ENCODE measurements around the gene TRABD2B. TPM values are rescaled to one million over a fixed set of nuclear protein-coding genes. Genes with fewer than 3 reads are reported as not detected.

Gene TRABD2B
- total RNA-seq, 2 experiments from 2014 or later = not detected

GRCh38 chr1:47785561-47786271, 211.5 kb downstream of the TRABD2B start:
- POLR2A ChIA-PET = no interaction called here
- no peaks in the 10 kb centered on the region for H3K9me3 Mint-ChIP-seq
- DNase-seq = no peak
- no peaks in the 10 kb centered on the region for H3K4me1 Mint-ChIP-seq
- no peak overlapping the region for H3K4me3 Mint-ChIP-seq
- no peaks in the 10 kb centered on the region for H3K27me3 Mint-ChIP-seq
- no peaks in the 10 kb centered on the region for H3K36me3 Mint-ChIP-seq (ENCODE audit: low read depth)
- CTCF ChIA-PET = no interaction called here
- H3K27ac Mint-ChIP-seq = no peak overlapping the region

GRCh38 chr1:47785118-47785517, 212.1 kb downstream of the TRABD2B start:
- CTCF ChIA-PET = no interaction called here

GRCh38 chr1:47784497-47784822, 212.7 kb downstream of the TRABD2B start:
- Mint-ChIP-seq H3K4me3 (no peak overlapping the region), H3K27me3 (no peaks in the 10 kb centered on the region), H3K36me3 (ENCODE audit: low read depth) (no peaks in the 10 kb centered on the region), H3K9me3 (no peaks in the 10 kb centered on the region), H3K27ac (no peak overlapping the region), H3K4me1 (no peaks in the 10 kb centered on the region)
- POLR2A ChIA-PET = no interaction called here
- CTCF ChIA-PET = no interaction called here
- no peak for DNase-seq

More at GRCh38 chr1:47785118-47785517, 212.1 kb downstream of the TRABD2B start:
- no peaks in the 10 kb centered on the region for H3K4me1 Mint-ChIP-seq
- DNase-seq = no peak
- no peak overlapping the region for H3K27ac Mint-ChIP-seq
- no peaks in the 10 kb centered on the region for H3K9me3 Mint-ChIP-seq
- H3K36me3 Mint-ChIP-seq (ENCODE audit: low read depth) = no peaks in the 10 kb centered on the region
- no peak overlapping the region for H3K4me3 Mint-ChIP-seq
- H3K27me3 Mint-ChIP-seq = no peaks in the 10 kb centered on the region
- POLR2A ChIA-PET = no interaction called here

DNA sequence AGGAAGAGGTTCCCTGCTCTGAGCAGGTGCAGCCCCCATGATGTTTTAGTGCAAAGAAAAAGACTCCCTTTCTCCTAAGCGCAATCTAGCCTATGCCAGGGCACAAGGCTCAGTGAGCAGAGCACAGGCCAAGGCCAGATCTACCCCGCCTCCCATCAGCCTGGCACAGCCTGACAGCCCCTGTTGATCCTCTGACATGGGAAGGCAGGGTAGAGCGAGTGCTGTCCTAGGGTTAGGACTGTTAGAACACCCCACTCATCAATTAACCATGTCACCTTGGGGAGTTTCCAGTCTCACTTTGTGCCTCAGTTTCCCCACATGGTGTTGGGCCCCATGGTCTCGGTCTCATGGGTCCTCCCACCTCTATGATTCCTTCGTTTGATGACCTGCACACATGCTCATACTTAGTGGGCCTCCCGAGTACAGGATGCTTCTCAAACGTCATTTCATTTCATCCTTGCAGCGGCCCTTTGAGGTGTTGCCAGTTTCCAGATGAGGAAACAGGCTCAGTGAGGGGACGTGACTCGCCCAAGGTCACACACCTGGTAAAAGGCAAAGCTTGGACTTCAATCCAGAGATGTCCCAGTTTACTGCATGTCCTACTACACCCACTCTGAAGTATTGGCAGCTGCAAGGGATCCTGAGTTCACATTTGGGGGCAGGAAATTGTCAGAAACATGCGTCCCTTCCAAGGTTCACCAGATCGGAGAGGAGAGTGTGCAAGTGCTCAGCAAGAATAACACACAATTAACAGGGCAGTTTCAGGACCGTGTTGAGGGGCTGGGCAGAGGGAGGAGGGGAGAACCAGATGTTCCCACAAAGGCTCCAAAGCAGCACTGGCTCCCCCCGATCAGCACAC, 213.3 kb downstream of the TRABD2B start:
- POLR2A ChIA-PET = no interaction called here
- Mint-ChIP-seq H3K27ac (no peak overlapping the region), H3K27me3 (no peaks in the 10 kb centered on the region), H3K4me3 (no peak overlapping the region), H3K4me1 (no peaks in the 10 kb centered on the region), H3K36me3 (ENCODE audit: low read depth) (no peaks in the 10 kb centered on the region), H3K9me3 (no peaks in the 10 kb centered on the region)
- CTCF ChIA-PET = no interaction called here
- no peak for DNase-seq

DNA sequence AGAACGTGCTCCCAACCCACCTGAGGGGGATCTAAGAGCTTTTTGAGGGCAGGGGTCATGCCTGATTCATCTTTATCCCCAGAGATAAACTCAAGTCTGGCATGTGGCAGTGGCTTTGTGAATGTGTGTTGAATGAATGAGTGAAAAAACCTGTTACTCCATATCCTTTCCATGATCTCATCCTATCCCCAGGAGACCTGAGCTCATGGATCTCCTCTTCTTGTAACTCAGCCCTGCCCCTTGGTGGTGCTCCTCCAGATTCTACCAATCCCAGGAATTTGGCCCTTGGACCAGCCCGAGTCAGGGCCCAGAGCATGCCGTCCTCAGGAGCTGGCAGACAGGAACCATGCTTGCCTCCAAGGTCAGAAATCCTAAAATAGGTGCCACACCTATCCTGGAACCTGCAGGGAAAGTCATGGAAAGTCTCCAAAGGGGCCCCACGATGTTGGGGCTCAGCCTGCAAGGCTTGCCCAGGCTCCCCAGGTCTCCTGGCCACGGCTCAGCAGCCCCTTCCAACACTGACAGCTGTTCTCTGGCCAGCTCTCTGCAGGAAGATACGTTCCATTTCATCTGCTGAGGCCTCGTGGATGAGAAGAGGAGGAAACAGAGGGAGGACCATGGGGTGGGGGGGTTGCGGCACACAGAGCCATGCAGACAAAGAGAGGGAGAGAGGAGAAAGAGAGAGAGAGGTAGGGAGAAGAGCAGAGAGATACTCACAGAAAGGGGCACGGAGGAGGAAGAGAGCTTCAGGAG, 214.6 kb downstream of the TRABD2B start:
- DNase-seq = no peak
- no peaks in the 10 kb centered on the region for H3K27me3 Mint-ChIP-seq
- H3K36me3 Mint-ChIP-seq (ENCODE audit: low read depth) = no peaks in the 10 kb centered on the region
- ChIA-PET POLR2A (interaction anchor here (0.6 kb wide), 1 partner anchor 361 kb away, joined by 5 read pairs; no protein-coding TSS in a partner anchor), CTCF (no interaction called here)
- no peaks in the 10 kb centered on the region for H3K4me1 Mint-ChIP-seq
- no peaks in the 10 kb centered on the region for H3K9me3 Mint-ChIP-seq
- no peak overlapping the region for H3K4me3 Mint-ChIP-seq
- no peak overlapping the region for H3K27ac Mint-ChIP-seq

DNA sequence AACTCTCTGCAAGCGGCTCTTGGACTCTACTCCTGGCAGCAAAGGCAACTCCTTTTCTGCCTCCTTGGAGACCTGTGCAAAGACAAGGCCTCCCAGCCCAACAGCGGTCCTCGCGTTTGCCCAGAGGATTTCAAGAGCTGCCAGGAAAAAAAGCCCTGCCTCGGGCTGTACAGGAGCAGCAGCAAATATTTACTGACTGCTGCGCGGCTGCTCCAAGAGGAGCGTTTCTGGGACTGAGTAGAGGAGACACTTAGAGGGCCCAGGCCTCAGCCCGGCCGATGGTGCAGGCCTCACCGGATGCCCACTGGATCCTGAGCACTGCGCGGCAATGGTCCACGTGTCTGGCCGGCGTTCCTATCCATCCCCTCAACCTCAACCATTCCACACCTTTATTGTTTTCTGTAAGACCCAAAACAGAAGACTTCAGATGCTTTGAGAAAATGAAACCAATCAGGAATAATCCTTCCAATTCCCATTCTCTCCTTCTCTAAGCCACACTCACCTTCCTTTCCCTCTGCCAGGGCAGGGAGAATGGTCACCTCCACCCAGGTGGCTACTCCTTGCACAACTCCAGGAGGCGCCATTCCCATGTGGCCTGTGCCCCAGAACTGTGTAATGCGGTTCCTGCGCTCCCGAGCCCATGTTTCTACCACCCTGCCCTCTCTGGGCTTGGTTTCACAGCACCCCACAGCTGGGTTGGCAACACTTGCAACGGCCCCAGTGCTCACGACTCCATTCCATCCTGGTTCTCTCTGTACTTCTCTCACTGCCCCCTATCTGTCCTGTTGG, 215.8 kb downstream of the TRABD2B start:
- H3K9me3 Mint-ChIP-seq = no peaks in the 10 kb centered on the region
- POLR2A ChIA-PET = no interaction called here
- H3K4me1 Mint-ChIP-seq = no peaks in the 10 kb centered on the region
- no peaks in the 10 kb centered on the region for H3K27me3 Mint-ChIP-seq
- H3K36me3 Mint-ChIP-seq (ENCODE audit: low read depth) = no peaks in the 10 kb centered on the region
- CTCF ChIA-PET = no interaction called here
- DNase-seq = no peak
- H3K4me3 Mint-ChIP-seq = no peak overlapping the region
- no peak overlapping the region for H3K27ac Mint-ChIP-seq

DNA sequence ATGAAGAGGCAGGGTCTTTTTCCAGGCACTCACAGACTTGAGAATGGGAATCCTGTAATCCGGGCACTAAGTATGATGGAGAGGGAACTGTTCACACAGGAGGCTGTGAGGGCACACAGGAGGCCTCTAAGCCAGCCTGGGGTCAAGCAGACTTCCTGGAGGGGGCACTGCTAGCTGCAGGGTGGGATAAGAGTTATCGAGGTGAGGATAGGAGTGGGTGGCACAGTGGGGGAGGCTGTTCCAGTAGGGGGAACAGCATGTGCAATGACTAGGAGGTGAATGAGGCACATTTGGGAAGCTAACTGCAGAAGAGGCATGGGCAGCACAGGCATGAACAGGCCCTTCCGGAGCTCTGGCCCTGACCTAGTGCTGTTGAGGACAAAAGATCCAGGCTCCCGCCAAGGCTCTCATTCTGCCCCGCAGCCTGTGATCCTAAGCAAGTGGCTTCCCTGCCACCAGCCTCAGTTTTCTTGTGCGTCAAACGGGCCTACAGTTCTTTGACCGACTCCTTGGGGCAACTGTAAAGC, 216.7 kb downstream of the TRABD2B start:
- no peaks in the 10 kb centered on the region for H3K9me3 Mint-ChIP-seq
- ChIA-PET POLR2A (no interaction called here), CTCF (no interaction called here)
- H3K27ac Mint-ChIP-seq = no peak overlapping the region
- H3K27me3 Mint-ChIP-seq = no peaks in the 10 kb centered on the region
- no peak overlapping the region for H3K4me3 Mint-ChIP-seq
- no peak for DNase-seq
- H3K4me1 Mint-ChIP-seq = no peaks in the 10 kb centered on the region
- no peaks in the 10 kb centered on the region for H3K36me3 Mint-ChIP-seq (ENCODE audit: low read depth)

DNA sequence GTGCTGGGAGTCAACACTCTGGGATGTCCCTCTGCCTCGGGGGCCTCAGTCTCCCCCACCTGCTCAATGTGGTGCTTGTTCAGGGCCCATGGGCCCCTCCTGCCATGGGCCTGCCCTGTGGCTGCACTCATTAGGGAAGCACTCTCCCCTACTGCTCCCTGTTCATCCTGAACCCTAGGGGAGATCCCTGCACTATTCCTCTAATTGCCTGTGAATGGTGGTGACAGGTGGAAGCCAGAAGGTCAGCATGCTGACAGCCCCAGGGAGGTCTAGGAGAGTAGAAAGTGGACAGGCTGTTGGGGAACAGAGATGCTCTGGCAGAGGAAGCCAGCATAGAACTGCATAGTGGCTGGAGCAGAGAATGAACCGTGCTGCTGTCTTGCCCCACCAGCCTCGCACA, 217.6 kb downstream of the TRABD2B start:
- CTCF ChIA-PET = no interaction called here
- no peak for DNase-seq
- H3K27ac Mint-ChIP-seq = no peak overlapping the region
- H3K36me3 Mint-ChIP-seq (ENCODE audit: low read depth) = no peaks in the 10 kb centered on the region
- no peaks in the 10 kb centered on the region for H3K4me1 Mint-ChIP-seq
- no peak overlapping the region for H3K4me3 Mint-ChIP-seq
- POLR2A ChIA-PET = no interaction called here
- no peaks in the 10 kb centered on the region for H3K27me3 Mint-ChIP-seq
- H3K9me3 Mint-ChIP-seq = no peaks in the 10 kb centered on the region

GRCh38 chr1:47778280-47778679, 218.9 kb downstream of the TRABD2B start:
- Mint-ChIP-seq H3K27ac (no peak overlapping the region), H3K27me3 (no peaks in the 10 kb centered on the region), H3K36me3 (ENCODE audit: low read depth) (no peaks in the 10 kb centered on the region), H3K9me3 (no peaks in the 10 kb centered on the region), H3K4me1 (no peaks in the 10 kb centered on the region), H3K4me3 (no peak overlapping the region)
- no peak for DNase-seq
- CTCF ChIA-PET = interaction anchor here (1.5 kb wide), 1 partner anchor 26 kb away, joined by 3 read pairs; no protein-coding TSS in a partner anchor
- POLR2A ChIA-PET = no interaction called here

- no peak for DNase-seq
- Mint-ChIP-seq H3K4me1 (no peaks in the 10 kb centered on the region), H3K9me3 (no peaks in the 10 kb centered on the region), H3K4me3 (no peak overlapping the region), H3K27ac (no peak overlapping the region), H3K36me3 (ENCODE audit: low read depth) (no peaks in the 10 kb centered on the region), H3K27me3 (no peaks in the 10 kb centered on the region)
- ChIA-PET CTCF (interaction anchor here (1.5 kb wide), 1 partner anchor 26 kb away, joined by 3 read pairs; no protein-coding TSS in a partner anchor), POLR2A (no interaction called here)
These were observed 219.9 kb downstream of the TRABD2B start for GRCh38 chr1:47777322-47777721.

- POLR2A ChIA-PET = no interaction called here
- CTCF ChIA-PET = no interaction called here
- no peaks in the 10 kb centered on the region for H3K27me3 Mint-ChIP-seq
These were observed 220.5 kb downstream of the TRABD2B start for GRCh38 chr1:47776667-47777131.

DNA sequence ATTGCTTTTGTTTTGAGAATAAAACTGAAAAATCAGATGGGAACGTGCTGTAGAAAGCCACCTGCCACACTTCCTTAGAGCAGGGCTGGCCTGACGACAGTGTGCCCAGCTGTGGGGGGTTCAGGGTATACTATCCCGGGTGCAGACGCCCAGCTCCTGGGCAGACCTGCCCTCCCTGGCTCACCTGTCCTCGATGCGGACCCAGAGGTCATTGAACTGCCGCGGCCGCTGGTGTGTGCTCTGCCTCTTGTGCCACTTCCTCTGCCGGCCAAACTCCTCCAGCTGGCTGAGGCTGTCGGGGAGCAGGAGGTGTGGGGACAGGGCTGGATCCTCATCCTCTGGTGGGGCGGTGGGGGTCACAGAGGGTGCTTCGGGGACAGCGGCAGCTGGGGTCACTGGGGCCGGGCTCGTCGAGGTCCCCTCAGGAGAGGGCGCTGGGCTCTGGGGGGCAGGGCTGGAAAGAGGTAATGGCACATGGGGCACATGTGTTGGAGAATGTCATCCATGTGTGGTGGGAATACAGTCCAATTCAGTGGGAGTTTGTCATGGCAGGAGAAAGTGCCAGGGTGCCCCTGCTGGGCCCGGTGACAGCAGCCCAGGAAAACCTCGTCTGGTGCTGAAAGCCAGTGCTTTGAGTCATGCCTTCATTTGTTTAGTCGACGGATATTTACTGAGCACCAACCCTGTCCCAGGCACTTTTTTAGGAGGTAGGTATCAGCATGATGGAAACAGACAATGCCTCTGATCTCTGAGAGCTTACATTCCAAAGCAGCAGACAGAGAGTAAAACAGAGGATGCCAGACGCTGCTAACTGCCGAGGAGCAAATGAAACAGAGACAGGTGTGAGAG, 222.0 kb downstream of the TRABD2B start:
- ChIA-PET CTCF (no interaction called here), POLR2A (no interaction called here)
- no peaks in the 10 kb centered on the region for H3K9me3 Mint-ChIP-seq
- no peaks in the 10 kb centered on the region for H3K36me3 Mint-ChIP-seq (ENCODE audit: low read depth)
- no peak overlapping the region for H3K27ac Mint-ChIP-seq
- no peak for DNase-seq
- H3K4me3 Mint-ChIP-seq = no peak overlapping the region
- no peaks in the 10 kb centered on the region for H3K27me3 Mint-ChIP-seq
- H3K4me1 Mint-ChIP-seq = no peaks in the 10 kb centered on the region

More at GRCh38 chr1:47776667-47777131, 220.5 kb downstream of the TRABD2B start:
- H3K4me1 Mint-ChIP-seq = no peaks in the 10 kb centered on the region
- H3K36me3 Mint-ChIP-seq (ENCODE audit: low read depth) = no peaks in the 10 kb centered on the region
- H3K9me3 Mint-ChIP-seq = no peaks in the 10 kb centered on the region
- no peak overlapping the region for H3K27ac Mint-ChIP-seq
- DNase-seq = no peak
- H3K4me3 Mint-ChIP-seq = no peak overlapping the region

Data from activated CD4-positive, alpha-beta T cell treated with anti-CD3 and anti-CD28 coated beads, Interleukin-2, amount 10 ng/mL, durations not matched to agents 7 days and 5 days (primary cell).